ENCODE data around the gene BICD1.

DNA sequence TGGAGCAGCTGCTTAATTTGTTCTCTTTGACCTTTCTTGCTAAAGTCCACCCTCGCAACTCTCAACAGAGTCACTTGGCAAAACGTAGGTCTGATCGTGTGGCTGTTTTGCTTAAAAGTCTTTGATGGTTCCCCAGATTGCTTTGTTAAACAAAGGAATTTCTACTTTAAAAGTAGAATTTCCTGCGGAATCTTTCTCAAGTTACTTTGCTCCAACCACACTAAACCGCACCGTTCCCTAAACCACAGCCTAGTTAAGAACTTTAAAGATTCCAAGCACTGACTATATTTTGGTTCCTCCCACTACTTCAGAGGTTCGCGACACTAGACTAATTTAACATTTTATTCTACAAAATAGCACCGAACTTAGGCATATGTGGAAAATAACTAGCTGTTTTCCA lies 177.9 kb downstream of the BICD1 start:
- TF ChIP-seq, protein P1, sequence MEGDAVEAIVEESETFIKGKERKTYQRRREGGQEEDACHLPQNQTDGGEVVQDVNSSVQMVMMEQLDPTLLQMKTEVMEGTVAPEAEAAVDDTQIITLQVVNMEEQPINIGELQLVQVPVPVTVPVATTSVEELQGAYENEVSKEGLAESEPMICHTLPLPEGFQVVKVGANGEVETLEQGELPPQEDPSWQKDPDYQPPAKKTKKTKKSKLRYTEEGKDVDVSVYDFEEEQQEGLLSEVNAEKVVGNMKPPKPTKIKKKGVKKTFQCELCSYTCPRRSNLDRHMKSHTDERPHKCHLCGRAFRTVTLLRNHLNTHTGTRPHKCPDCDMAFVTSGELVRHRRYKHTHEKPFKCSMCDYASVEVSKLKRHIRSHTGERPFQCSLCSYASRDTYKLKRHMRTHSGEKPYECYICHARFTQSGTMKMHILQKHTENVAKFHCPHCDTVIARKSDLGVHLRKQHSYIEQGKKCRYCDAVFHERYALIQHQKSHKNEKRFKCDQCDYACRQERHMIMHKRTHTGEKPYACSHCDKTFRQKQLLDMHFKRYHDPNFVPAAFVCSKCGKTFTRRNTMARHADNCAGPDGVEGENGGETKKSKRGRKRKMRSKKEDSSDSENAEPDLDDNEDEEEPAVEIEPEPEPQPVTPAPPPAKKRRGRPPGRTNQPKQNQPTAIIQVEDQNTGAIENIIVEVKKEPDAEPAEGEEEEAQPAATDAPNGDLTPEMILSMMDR (IDR thresholded peaks at IDR 0.05): no peak
- no peak for TF ChIP-seq POLR2A (IDR thresholded peaks at IDR 0.05)
